Body of pancreas (tissue), 4 donors: Measurements from ENCODE around the gene RFTN1. TPM values are rescaled to one million over a fixed set of nuclear protein-coding genes. Genes with fewer than 3 reads are reported as not detected.

Experiments
- ATAC-seq: fragments of 150-250 bp; one replicate; pipeline ENCODE4 v1.9.1; 2016
- DNase-seq, 4 donors: peaks; one replicate each; pipeline ENCODE4 v3.0.0-alpha.2; 2019
- H3K27ac ChIP-seq, 4 donors: fragments of 200-600 bp; sonication (generic); 1 replicate in 3 of 4; 2 replicates in 1 of 4; pipeline versions ENCODE4 v1.5.1 to v1.6.1; 2016 to 2019; ENCODE audit warnings: mild to moderate bottlenecking in 1 of 4, mixed read lengths in 1 of 4, moderate library complexity in 1 of 4
- H3K27me3 ChIP-seq, 2 donors: fragments of 200-600 bp; sonication (generic); one replicate each; pipeline ENCODE4 v1.6.0; 2016; ENCODE audit warnings: mild to moderate bottlenecking in 1 of 2
- H3K36me3 ChIP-seq, 2 donors: fragments of 200-600 bp; sonication (generic); replicated peaks in 1 of 2; 2 replicates each; pipeline ENCODE4 v1.5.1; 2016; ENCODE audit warnings: low read depth in 2 of 2; ENCODE audit not compliant: insufficient read depth in 1 of 2
- H3K4me1 ChIP-seq: fragments of 200-600 bp; sonication (generic); one replicate; pipeline ENCODE4 v1.6.0; 2016
- H3K4me3 ChIP-seq, 2 donors: fragments of 200-600 bp; sonication (generic); 1 replicate in 1 of 2; 2 replicates in 1 of 2; pipeline ENCODE4 v1.5.1; 2016 to 2019
- H3K9me3 ChIP-seq, 3 donors: fragments of 200-600 bp; sonication (generic); 1 replicate in 2 of 3; 2 replicates in 1 of 3; pipeline ENCODE4 v1.5.1; 2016
- CTCF ChIP-seq, 7 experiments: fragments of 450-650 bp in 4 of 7; fragments of 200-600 bp in 3 of 7; sonication (generic) in 3 of 7; IDR thresholded peaks; one replicate each; pipeline ENCODE4 v1.5.1; 2016 to 2019; ENCODE audit warnings: antibody characterized with exemption in 7 of 7
- POLR2A ChIP-seq, 3 donors: fragments of 450-650 bp; IDR thresholded peaks; one replicate each; pipeline ENCODE4 v1.6.1; 2016; ENCODE audit warnings: antibody characterized with exemption in 3 of 3, mild to moderate bottlenecking in 2 of 3
- WGBS, 2 donors: methylation state at CpG; one replicate each; pipeline ENCODE4 v1.1.5; 2017; 5-methylcytosine and 5-hydroxymethylcytosine counted together
- intact Hi-C: fragments of 100-400 bp; cut with DNase I; formaldehyde crosslinking; loops from one replicate; pipeline ENCODE4 v1.15.1; 2023
- total RNA-seq, 2 donors: library from RNA; depleted of rRNA; stranded (reverse); fragments of >200 nt; gene quantifications; one replicate each; pipeline ENCODE4 v1.1.0, GENCODE V29; 2016

Gene RFTN1
- total RNA-seq, 2 donors from 2014 or later, result 6.5 to 28.0 TPM

GRCh38 chr3:16510620-16511319, 2.7 kb downstream of the RFTN1 start:
- TF ChIP-seq POLR2A (IDR thresholded peaks at IDR 0.05) (no peak), CTCF (IDR thresholded peaks at IDR 0.05) (no peak)
- ATAC-seq, result no peak
- DNase-seq, result no peak
- no peaks in the 10 kb centered on the region for H3K36me3 ChIP-seq
- intact Hi-C loops, result no loop called here
- H3K9me3 ChIP-seq, result no peaks in the 10 kb centered on the region
- peaks cover 13% of the 10 kb centered on the region for H3K4me1 ChIP-seq
- H3K27ac ChIP-seq, result no peak overlapping the region
- 76 to 85% methylated on average over 3 of the region's 3 CpGs for WGBS, 2 donors
- H3K4me3 ChIP-seq, result no peak overlapping the region
- peaks cover 0 to 9% of the 10 kb centered on the region in 2 donors for H3K27me3 ChIP-seq

GRCh38 chr3:16509721-16510619, 3.5 kb downstream of the RFTN1 start:
- DNase-seq (no peak), ATAC-seq (no peak)
- no peak overlapping the region for H3K27ac ChIP-seq
- H3K9me3 ChIP-seq, result no peaks in the 10 kb centered on the region
- H3K27me3 ChIP-seq, result peaks cover 0 to 9% of the 10 kb centered on the region in 2 donors
- TF ChIP-seq CTCF (IDR thresholded peaks at IDR 0.05) (no peak), POLR2A (IDR thresholded peaks at IDR 0.05) (no peak)
- WGBS, 2 donors, result 47 to 51% methylated on average over 10 of the region's 10 CpGs
- intact Hi-C loops, result no loop called here
- H3K4me1 ChIP-seq, result peaks cover 13% of the 10 kb centered on the region
- H3K4me3 ChIP-seq, result no peak overlapping the region
- no peaks in the 10 kb centered on the region for H3K36me3 ChIP-seq

- Histone ChIP-seq H3K27me3 (peaks cover 0 to under 1% of the 10 kb centered on the region in 2 donors), H3K9me3 (no peaks in the 10 kb centered on the region), H3K4me1 (peaks cover 8% of the 10 kb centered on the region), H3K36me3 (no peaks in the 10 kb centered on the region), H3K27ac (no peak overlapping the region), H3K4me3 (no peak overlapping the region)
- DNase-seq, result no peak
- intact Hi-C loops, result no loop called here
- WGBS, 2 donors, result 61 to 63% methylated on average over 6 of the region's 6 CpGs
- TF ChIP-seq POLR2A (IDR thresholded peaks at IDR 0.05), result no peak
- TF ChIP-seq CTCF (IDR thresholded peaks at IDR 0.05), result no peak
- ATAC-seq, result no peak
These were observed 4.9 kb downstream of the RFTN1 start for GRCh38 chr3:16508591-16508995.

GRCh38 chr3:16508243-16508578, 5.3 kb downstream of the RFTN1 start:
- H3K27me3 ChIP-seq, result no peaks in the 10 kb centered on the region
- H3K9me3 ChIP-seq, result no peaks in the 10 kb centered on the region
- intact Hi-C loops, result no loop called here
- TF ChIP-seq CTCF (IDR thresholded peaks at IDR 0.05), result no peak
- no peak for TF ChIP-seq POLR2A (IDR thresholded peaks at IDR 0.05)
- no peak for ATAC-seq
- WGBS, 2 donors, result 60 to 72% methylated on average over 4 of the region's 4 CpGs
- H3K4me3 ChIP-seq, result no peak overlapping the region
- H3K36me3 ChIP-seq, result no peaks in the 10 kb centered on the region
- H3K27ac ChIP-seq, result no peak overlapping the region
- DNase-seq, result no peak
- peaks cover 7% of the 10 kb centered on the region for H3K4me1 ChIP-seq
